Nephron (organoid): ENCODE data around the gene CBY2.
A peak's percentile ranks its signal among the peaks of the same experiment; 100 is the strongest.
"Not testable (repeated sequence)": the region's sequence is repeated elsewhere in the genome, so short reads cannot be mapped to it uniquely, and the experiment has no call there.

Experiments used
- H3K27ac Mint-ChIP-seq, 3 experiments: 2 replicates each; pipeline ENCODE4 v1.8.0; 2020; ENCODE audit warnings: mixed read lengths in 3 of 3, mild to moderate bottlenecking in 2 of 3, moderate library complexity in 1 of 3
- H3K27me3 Mint-ChIP-seq: 2 replicates; pipeline ENCODE4 v1.8.0; 2021; ENCODE audit warnings: low read depth, mild to moderate bottlenecking, moderate library complexity, mixed read lengths
- H3K36me3 Mint-ChIP-seq: 2 replicates; pipeline ENCODE4 v1.8.0; 2020; ENCODE audit warnings: low read depth, mixed read lengths
- H3K4me1 Mint-ChIP-seq: 2 replicates; pipeline ENCODE4 v1.8.0; 2020; ENCODE audit warnings: mixed read lengths
- H3K4me3 Mint-ChIP-seq, 3 experiments: 2 replicates each; pipeline ENCODE4 v1.8.0; 2020; ENCODE audit warnings: mild to moderate bottlenecking in 3 of 3, mixed read lengths in 3 of 3, moderate library complexity in 2 of 3
- H3K9me3 Mint-ChIP-seq: 2 replicates; pipeline ENCODE4 v1.8.0; 2020; ENCODE audit warnings: mixed read lengths
- CTCF ChIP-seq, 3 experiments: fragments of 200-600 bp; sonication (generic); IDR thresholded peaks; one replicate each; pipeline ENCODE4 v1.5.0; 2021; ENCODE audit warnings: antibody characterized with exemption in 3 of 3; ENCODE audit not compliant: unreplicated experiment in 3 of 3

Gene CBY2

GRCh38 chr13:45702088-45702487 is at the start of gene CBY2:
Gene CBY2, plus strand, starts transcription at chr13:45702320. Its CDS starts 71 bp downstream, at chr13:45702391.
- TF ChIP-seq CTCF (IDR thresholded peaks at IDR 0.05; ENCODE audit: unreplicated experiment in 3 of 3): no peak
- no peak within 1 kb of the TSS for H3K4me3 Mint-ChIP-seq
- H3K9me3 Mint-ChIP-seq: no peaks in the 10 kb centered on the region
- peak within 1 kb of the TSS in 1 of 3 experiments; percentile 33 for H3K27ac Mint-ChIP-seq
- peaks cover 6% of the 10 kb centered on the region for H3K4me1 Mint-ChIP-seq
- H3K27me3 Mint-ChIP-seq: peaks cover 14% of the 10 kb centered on the region
- no peaks in the 10 kb centered on the region for H3K36me3 Mint-ChIP-seq

- H3K36me3 Mint-ChIP-seq: no peaks in the 10 kb centered on the region
Measured at GRCh38 chr13:45654633-45655349, 47.3 kb upstream of the CBY2 start.

GRCh38 chr13:45658586-45659235 is 43.4 kb upstream of the CBY2 start:
- Mint-ChIP-seq H3K4me1 (no peaks in the 10 kb centered on the region), H3K27me3 (peaks cover 6% of the 10 kb centered on the region), H3K4me3 (no peak overlapping the region), H3K36me3 (no peaks in the 10 kb centered on the region), H3K9me3 (peaks cover 9% of the 10 kb centered on the region), H3K27ac (no peak overlapping the region)
- TF ChIP-seq CTCF (IDR thresholded peaks at IDR 0.05; ENCODE audit: unreplicated experiment in 3 of 3): no peak

More at GRCh38 chr13:45654633-45655349, 47.3 kb upstream of the CBY2 start:
- Mint-ChIP-seq H3K27ac (no peak overlapping the region), H3K27me3 (peaks cover 12% of the 10 kb centered on the region), H3K9me3 (peaks cover 13% of the 10 kb centered on the region), H3K4me1 (no peaks in the 10 kb centered on the region), H3K4me3 (no peak overlapping the region)
- TF ChIP-seq CTCF (IDR thresholded peaks at IDR 0.05; ENCODE audit: unreplicated experiment in 3 of 3): no peak

- Mint-ChIP-seq H3K4me3 (no peak overlapping the region), H3K27me3 (peaks cover 6% of the 10 kb centered on the region), H3K4me1 (no peaks in the 10 kb centered on the region), H3K36me3 (no peaks in the 10 kb centered on the region), H3K27ac (no peak overlapping the region), H3K9me3 (peaks cover 7% of the 10 kb centered on the region)
- TF ChIP-seq CTCF (IDR thresholded peaks at IDR 0.05; ENCODE audit: unreplicated experiment in 3 of 3): no peak
Measured at GRCh38 chr13:45659536-45659935, 42.6 kb upstream of the CBY2 start.

- not testable (repeated sequence) for H3K27ac Mint-ChIP-seq, H3K4me1 Mint-ChIP-seq, H3K4me3 Mint-ChIP-seq, H3K36me3 Mint-ChIP-seq, H3K27me3 Mint-ChIP-seq, H3K9me3 Mint-ChIP-seq
Measured at GRCh38 chr13:45660458-45660857, 41.7 kb upstream of the CBY2 start.

- no peak overlapping the region for H3K4me3 Mint-ChIP-seq
- no peak overlapping the region for H3K27ac Mint-ChIP-seq
- no peaks in the 10 kb centered on the region for H3K4me1 Mint-ChIP-seq
- no peaks in the 10 kb centered on the region for H3K36me3 Mint-ChIP-seq
- H3K9me3 Mint-ChIP-seq: peaks cover 3% of the 10 kb centered on the region
- TF ChIP-seq CTCF (IDR thresholded peaks at IDR 0.05; ENCODE audit: unreplicated experiment in 3 of 3): no peak
- H3K27me3 Mint-ChIP-seq: peaks cover 6% of the 10 kb centered on the region
Measured at GRCh38 chr13:45662162-45662561, 40.0 kb upstream of the CBY2 start.

GRCh38 chr13:45662903-45663302 is 39.2 kb upstream of the CBY2 start:
- not testable (repeated sequence) for H3K4me3 Mint-ChIP-seq, H3K27me3 Mint-ChIP-seq, H3K9me3 Mint-ChIP-seq, H3K27ac Mint-ChIP-seq, H3K36me3 Mint-ChIP-seq, H3K4me1 Mint-ChIP-seq

GRCh38 chr13:45669626-45670025 is 32.5 kb upstream of the CBY2 start:
- H3K27ac Mint-ChIP-seq, H3K4me3 Mint-ChIP-seq, H3K9me3 Mint-ChIP-seq, H3K4me1 Mint-ChIP-seq, H3K36me3 Mint-ChIP-seq: not testable (repeated sequence)
- H3K27me3 Mint-ChIP-seq: peaks cover 13% of the 10 kb centered on the region
